Hepatic stellate cell (primary cell): ENCODE data around the gene NEK1.
A peak's percentile ranks its signal among the peaks of the same experiment; 100 is the strongest.

Experiments used
- DNase-seq: peaks from one replicate; pipeline ENCODE4 v3.0.0; 2011; ENCODE audit warnings: low spot score

NEK1 gene

GRCh38 chr4:169418846-169419245 lies 193.5 kb downstream of the NEK1 start:
- DNase-seq = no peak

DNA sequence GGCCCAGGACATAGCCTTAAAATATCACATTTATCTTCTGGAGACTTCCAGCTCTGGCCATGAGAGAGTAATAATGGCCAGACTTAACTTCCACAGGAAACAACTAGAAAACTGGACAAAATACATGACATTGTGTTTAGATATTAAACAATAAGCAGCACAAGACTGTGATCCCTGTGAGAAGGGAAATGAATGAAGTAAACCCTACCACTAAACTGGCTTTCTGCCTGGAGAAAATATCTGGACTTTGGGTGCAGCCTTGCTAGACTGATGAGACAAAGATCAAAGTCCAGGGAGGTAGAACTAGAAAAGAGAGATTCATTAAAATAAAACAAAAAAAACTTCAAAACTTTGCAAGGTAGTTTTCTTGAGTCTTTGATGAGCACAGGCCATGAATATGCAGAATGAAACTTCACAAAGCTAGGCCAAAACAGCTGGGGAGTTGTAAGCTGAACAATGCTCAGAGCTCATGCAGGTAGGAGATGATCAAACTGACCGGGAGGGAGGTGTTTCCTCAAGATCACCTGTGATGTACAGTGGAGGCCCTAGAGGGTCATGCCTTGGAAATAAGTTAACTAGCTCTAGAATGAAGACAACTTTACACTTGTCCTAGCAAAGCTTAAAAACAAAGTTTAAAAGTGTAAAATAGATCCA lies 194.6 kb downstream of the NEK1 start:
- no peak for DNase-seq

DNA sequence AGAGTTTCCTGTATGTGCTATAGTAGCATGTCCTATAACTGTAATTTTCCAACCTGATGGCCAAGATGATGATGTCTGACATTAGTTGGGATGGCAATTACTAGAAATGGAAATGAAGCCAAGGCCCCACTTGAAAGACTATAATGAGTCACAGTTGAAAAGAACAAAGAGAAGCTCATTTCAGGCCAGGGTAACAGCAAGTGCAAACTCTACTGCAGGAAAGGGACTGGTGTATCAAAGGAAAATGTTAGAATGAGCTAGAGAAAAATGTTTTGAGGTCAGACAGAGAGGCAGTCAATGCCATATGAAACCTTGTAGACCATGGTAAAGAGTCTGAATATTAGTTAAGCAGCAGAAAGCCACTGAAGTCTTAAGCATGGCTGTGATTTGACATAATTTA lies 195.4 kb downstream of the NEK1 start:
- DNase-seq = no peak

GRCh38 chr4:169416461-169416860 lies 195.9 kb downstream of the NEK1 start:
- no peak for DNase-seq

GRCh38 chr4:169414913-169415312 lies 197.5 kb downstream of the NEK1 start:
- DNase-seq = no peak

DNA sequence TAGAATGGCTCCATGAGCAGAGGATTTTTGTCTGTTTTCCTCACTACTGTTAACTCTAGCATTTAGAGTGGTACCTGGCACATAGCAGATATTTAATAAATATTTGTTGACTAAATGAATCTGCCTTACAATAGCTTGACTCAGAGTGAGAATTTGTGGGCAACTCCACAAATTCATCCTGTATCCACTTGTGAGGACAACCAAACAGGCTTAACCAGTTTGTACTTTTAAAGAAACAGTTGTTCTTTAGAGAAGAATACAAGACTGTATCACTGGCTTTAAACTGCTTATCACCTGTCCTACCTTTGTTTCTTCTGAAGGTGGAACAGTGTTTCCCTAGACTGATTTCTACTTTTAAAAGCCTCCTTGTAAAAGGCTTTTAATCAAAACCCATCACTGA lies 200.3 kb downstream of the NEK1 start:
- DNase-seq = no peak

GRCh38 chr4:169410839-169411770 lies 201.3 kb downstream of the NEK1 start:
- peak; percentile 32 for DNase-seq

DNA sequence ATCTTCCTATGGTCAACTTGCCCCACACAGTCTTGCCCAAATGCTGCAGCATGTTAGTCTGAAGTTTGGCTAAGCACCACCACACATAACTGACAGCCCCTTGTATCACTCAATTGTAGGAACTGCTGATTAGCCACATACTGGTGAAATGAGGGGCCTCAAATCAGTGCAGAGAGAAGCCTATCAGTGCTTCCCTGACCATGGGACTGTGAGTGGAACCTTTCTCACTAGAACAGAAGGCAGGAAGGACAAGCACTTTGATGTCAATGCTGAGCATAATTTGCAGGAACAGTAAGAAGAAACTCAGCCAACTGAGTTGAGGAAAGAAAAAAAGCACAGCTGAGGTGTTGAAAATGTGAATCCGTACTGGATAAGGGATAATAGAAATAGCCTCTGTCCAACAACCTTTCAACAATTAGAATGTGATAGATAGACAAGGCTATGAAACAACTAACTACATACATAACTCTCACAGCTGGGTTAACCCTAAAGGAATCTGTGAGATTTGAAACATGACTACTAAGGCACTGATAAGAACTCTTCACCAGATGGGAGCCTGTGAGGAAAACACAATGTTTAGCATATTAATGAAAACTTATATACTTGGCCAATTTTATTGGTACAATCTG lies 205.1 kb downstream of the NEK1 start:
- no peak for DNase-seq

GRCh38 chr4:169404960-169405359 lies 207.4 kb downstream of the NEK1 start:
- no peak for DNase-seq

GRCh38 chr4:169400832-169401231 lies 211.6 kb downstream of the NEK1 start:
- DNase-seq = no peak

GRCh38 chr4:169399976-169400767 lies 212.2 kb downstream of the NEK1 start:
- no peak for DNase-seq

GRCh38 chr4:169398316-169398715 lies 214.1 kb downstream of the NEK1 start:
- DNase-seq = peak; percentile 37

DNA sequence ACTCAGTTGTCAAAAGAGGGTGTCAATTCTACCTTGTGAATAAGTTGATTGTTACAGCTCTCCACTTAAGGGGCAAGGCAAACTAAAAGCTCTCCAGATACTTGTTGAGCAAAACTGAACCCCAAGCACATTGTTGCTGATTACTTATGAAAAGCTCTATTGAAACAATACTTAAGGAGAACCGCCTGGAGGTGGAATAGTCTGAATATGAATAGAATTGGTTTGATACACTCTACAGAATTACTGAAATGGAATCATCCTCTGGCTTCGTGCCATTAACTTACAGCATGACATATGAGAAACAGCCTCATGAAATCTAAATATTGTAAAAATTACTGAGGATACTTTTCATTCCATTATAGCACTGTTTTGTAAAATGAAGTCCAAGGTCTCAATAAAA lies 214.6 kb downstream of the NEK1 start:
- no peak for DNase-seq

DNA sequence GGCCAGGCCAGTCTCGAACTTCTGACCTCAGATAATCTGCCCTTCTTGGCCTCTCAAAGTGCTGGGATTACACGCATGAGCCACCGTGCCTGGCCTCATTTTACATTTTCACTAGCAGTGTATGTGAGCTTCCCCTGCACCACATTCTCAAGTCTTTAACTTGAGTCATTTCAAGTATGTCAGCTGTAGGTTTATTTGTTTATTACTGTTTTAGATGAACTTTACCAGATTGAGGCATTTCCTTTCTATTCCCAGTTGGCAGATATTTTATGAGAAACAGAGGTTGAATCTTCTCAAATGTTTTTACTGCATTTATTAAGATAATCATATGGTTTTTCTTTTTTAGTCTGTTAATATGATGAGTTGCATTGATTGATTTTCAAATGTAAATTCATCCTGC lies 227.0 kb downstream of the NEK1 start:
- DNase-seq = peak; percentile 31

DNA sequence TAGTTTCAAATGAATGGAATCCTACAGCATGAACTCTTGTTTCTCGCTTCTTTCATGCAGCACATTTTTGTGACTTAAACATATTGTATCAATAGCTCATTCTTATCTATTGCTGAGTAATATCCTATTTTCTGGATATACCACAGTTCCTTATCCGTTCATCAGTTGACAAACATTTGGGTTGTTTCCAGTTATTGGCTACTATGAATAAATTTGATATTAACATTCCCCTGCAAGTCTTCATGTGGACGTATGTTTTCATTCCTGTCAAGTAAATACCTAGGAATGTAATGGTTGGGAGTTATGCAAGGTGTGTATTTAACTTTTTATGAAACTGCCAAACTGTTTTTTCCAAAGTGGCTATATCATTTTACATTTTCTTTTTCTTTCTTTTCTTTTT lies 227.6 kb downstream of the NEK1 start:
- DNase-seq = no peak

GRCh38 chr4:169383724-169384123 lies 228.7 kb downstream of the NEK1 start:
- peak; percentile 53 for DNase-seq

- no peak for DNase-seq
These were observed 232.7 kb downstream of the NEK1 start for GRCh38 chr4:169379688-169380087.

DNA sequence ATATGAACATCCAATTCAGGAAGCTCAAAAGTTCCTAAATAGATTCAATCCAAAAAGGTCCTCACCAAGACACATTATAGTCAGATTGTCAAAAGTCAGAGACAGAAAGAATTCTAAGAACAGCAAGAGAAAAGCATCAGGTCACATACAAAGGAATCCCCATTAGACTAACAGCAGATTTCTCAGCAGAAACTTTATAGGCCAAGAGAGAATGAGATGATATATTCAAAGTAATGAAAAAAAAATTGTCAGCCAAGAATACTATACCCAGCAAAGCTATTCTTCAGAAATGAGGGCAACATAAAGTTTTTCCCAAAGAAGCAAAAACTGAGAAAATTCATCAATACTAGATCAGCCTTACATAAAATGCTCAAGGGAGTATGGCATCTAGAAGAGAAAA lies 235.0 kb downstream of the NEK1 start:
- no peak for DNase-seq

- DNase-seq = no peak
These were observed 236.0 kb downstream of the NEK1 start for GRCh38 chr4:169376421-169376820.

DNA sequence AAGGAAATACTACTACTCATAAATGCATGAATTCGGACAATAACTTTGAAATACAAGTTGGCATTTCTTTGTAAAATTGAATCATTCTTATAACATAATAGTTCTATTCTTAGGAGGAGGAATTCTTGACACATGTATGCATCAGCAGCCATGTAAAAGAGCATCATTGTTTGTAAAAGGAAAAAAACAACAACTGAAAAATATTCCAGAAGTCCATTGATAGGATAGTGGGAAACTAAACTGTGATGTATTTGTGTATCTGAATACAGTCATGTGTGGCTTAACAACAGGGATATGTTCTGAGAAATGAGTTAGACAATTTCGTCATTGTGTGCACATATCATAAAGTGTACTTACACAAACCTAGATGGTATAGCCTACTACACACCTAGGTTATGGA lies 239.6 kb downstream of the NEK1 start:
- no peak for DNase-seq

DNA sequence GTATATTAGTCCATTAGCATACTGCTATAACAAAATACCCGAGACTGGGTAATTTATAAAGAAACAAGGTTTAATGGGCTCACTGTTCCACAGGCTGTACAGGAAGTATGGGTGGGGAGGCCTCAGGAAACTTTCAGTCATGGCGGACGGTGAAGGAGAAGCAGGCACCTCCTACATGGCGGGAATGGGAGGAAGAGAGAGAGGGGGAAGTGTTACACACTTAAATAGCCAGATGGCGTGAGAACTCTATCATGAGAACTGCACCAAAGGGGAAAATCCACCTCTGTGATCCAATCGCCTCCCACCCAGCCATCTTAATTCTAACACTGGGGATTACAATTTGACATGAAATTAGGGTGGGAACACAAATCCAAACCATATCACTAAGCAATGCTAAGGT lies 242.7 kb downstream of the NEK1 start:
- no peak for DNase-seq

GRCh38 chr4:169367826-169368225 lies 244.6 kb downstream of the NEK1 start:
- no peak for DNase-seq
